Panc1 (cell line): ENCODE data around the gene B4GALNT1.

Experiments
- CTCF ChIP-seq: fragments of 450-650 bp; IDR thresholded peaks from 2 replicates; pipeline ENCODE4 v1.5.1; 2017; ENCODE audit warnings: mild to moderate bottlenecking
- POLR2AphosphoS5 ChIP-seq: IDR thresholded peaks from 2 replicates; pipeline ENCODE4 v1.6.1; 2012; ENCODE audit warnings: mild to moderate bottlenecking, low read depth, low read length, moderate library complexity
- REST ChIP-seq, 2 experiments: IDR thresholded peaks; 2 replicates each; pipeline ENCODE4 v1.6.1; 2011 to 2012; ENCODE audit warnings: low read depth in 2 of 2, control low read depth in 1 of 2, low read length in 1 of 2, mild to moderate bottlenecking in 1 of 2, moderate library complexity in 1 of 2; ENCODE audit not compliant: insufficient read depth in 1 of 2
- SIN3A ChIP-seq: IDR thresholded peaks from 2 replicates; pipeline ENCODE4 v1.6.1; 2012; ENCODE audit warnings: low read depth, mild to moderate bottlenecking, low read length, moderate library complexity, borderline replicate concordance; ENCODE audit not compliant: insufficient read depth
- TCF7L2 ChIP-seq: IDR thresholded peaks from 2 replicates; pipeline ENCODE4 v1.6.1; 2011; ENCODE audit warnings: mild to moderate bottlenecking, low read depth, low read length, inconsistent platforms

DNA sequence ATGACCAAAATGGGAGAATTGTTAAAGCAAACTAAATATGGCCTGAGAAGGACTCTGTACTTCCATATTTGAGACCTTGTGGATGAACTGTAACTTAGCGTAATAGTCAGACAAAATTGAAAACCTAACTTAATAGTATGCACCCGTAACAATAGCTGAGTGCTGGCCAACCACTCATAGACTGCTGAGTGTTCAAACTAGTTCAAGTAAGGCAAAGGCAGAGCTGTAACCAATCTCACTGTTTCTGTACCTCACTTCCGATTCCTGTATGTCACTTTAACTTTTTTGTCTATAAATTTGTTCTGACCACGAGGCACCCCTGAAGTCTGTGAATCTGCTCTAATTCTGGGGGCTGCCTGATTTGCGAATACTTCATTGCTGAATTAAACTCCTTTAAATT, 33.9 kb upstream of the B4GALNT1 start:
- TF ChIP-seq CTCF (no peak), REST (IDR thresholded peaks at IDR 0.05; ENCODE audit: insufficient read depth in 1 of 2, low read depth in 2 of 2, low read length in 1 of 2) (no peak), POLR2AphosphoS5 (no peak), TCF7L2 (no peak), SIN3A (no peak)
